Gastroesophageal sphincter (tissue), 4 donors: ENCODE measurements around the gene PROKR1. TPM values are rescaled to one million over a fixed set of nuclear protein-coding genes. Genes with fewer than 3 reads are reported as not detected.

Experiments
- ATAC-seq: fragments of 150-250 bp; one replicate; pipeline ENCODE4 v1.9.1; 2016; ENCODE audit warnings: mild to moderate bottlenecking, moderate library complexity
- H3K27ac ChIP-seq, 4 donors: fragments of 200-600 bp; sonication (generic) in 3 of 4; 1 replicate in 3 of 4; 2 replicates in 1 of 4; pipeline ENCODE4 v1.5.1; 2016 to 2019
- H3K27me3 ChIP-seq: fragments of 200-600 bp; sonication (generic); one replicate; pipeline ENCODE4 v1.5.1; 2019
- H3K36me3 ChIP-seq, 2 donors: fragments of 200-600 bp; sonication (generic); one replicate each; pipeline ENCODE4 v1.5.1; 2019; ENCODE audit warnings: control low read depth in 1 of 2
- H3K4me1 ChIP-seq, 3 donors: fragments of 200-600 bp; sonication (generic); 1 replicate in 2 of 3; 2 replicates in 1 of 3; pipeline ENCODE4 v1.5.1; 2016 to 2019; ENCODE audit warnings: control low read depth in 2 of 3
- H3K4me3 ChIP-seq, 2 donors: fragments of 200-600 bp; sonication (generic); one replicate each; pipeline ENCODE4 v1.5.1; 2019; ENCODE audit warnings: mild to moderate bottlenecking in 1 of 2, moderate library complexity in 1 of 2
- H3K9me3 ChIP-seq, 3 donors: fragments of 200-600 bp; sonication (generic); one replicate each; pipeline ENCODE4 v1.5.1; 2017 to 2019; ENCODE audit warnings: control low read depth in 2 of 3
- EP300 ChIP-seq: sonication (generic); formaldehyde crosslinking; IDR thresholded peaks from one replicate; pipeline ENCODE4 v1.6.1; 2017; ENCODE audit warnings: antibody characterized with exemption, mild to moderate bottlenecking
- POLR2A ChIP-seq, 2 donors: fragments of 450-650 bp; IDR thresholded peaks; one replicate each; pipeline ENCODE4 v1.6.1; 2017; ENCODE audit warnings: antibody characterized with exemption in 2 of 2, mild to moderate bottlenecking in 2 of 2, moderate library complexity in 1 of 2
- POLR2AphosphoS5 ChIP-seq: sonication (generic); formaldehyde crosslinking; IDR thresholded peaks from one replicate; pipeline ENCODE4 v1.6.1; 2017; ENCODE audit warnings: antibody characterized with exemption
- WGBS, 2 donors: methylation state at CpG; one replicate each; pipeline ENCODE4 v1.1.5; 2018; ENCODE audit warnings: low coverage in 1 of 2; 5-methylcytosine and 5-hydroxymethylcytosine counted together
- total RNA-seq, 4 donors: library from RNA; depleted of rRNA; stranded (reverse); fragments of >200 nt; gene quantifications; one replicate each; pipeline ENCODE4 v1.1.0, GENCODE V29; 2016
- TF ChIP-seq, protein P1 (sequence below), 4 experiments: fragments of 200-600 bp in 2 of 4; fragments of 450-650 bp in 2 of 4; sonication (generic) in 1 of 4; IDR thresholded peaks; one replicate each; pipeline ENCODE4 v1.5.1; 2017 to 2019; ENCODE audit warnings: antibody characterized with exemption in 4 of 4, mild to moderate bottlenecking in 2 of 4, moderate library complexity in 2 of 4

PROKR1 gene
- total RNA-seq, 4 donors from 2014 or later, result 0.08 to 0.27 TPM; not detected in 2

DNA sequence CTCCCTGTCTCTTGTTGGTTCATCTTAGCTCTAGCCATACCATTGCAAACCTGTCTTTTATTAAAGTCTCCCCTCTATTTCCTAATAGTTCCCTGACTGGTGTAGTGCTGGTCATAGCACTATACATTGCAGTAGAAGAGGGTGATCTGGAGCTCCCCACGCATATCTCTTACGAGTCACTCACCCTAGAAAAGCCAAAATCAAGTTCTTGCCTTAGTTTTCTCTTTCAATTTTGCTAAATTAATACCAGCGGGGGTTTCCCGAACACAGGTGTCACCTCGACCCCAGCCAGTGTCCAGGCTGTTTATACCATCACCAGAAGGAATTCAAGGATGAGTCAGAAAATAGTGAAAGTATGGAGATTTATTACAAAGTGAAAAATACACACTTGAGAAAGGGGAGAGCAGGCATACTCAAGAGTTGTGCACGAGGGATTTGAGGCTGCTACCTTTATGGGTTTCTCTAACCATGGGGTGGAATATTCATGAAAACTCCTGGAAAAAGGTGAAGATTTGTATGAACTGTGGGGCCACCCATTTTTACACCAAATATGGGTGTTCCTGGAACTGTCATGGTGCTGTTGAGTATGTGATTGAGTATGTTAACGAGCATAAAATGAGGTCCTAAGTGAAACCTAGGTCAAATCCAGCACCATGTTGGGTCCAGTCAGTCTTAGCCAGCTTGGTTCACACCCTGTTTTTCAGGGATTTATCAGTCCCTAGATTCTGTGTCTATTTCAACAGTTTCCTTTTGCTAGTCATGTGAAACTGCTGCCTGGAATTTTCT is 20.2 kb downstream of the PROKR1 start:
- no peak overlapping the region for H3K4me3 ChIP-seq
- H3K9me3 ChIP-seq, result no peaks in the 10 kb centered on the region
- no peaks in the 10 kb centered on the region for H3K36me3 ChIP-seq
- no peak overlapping the region for H3K27ac ChIP-seq
- 75 to 79% methylated on average over 6 to 7 of the region's 7 CpGs for WGBS, 2 donors
- no peak for ATAC-seq
- TF ChIP-seq, protein P1, sequence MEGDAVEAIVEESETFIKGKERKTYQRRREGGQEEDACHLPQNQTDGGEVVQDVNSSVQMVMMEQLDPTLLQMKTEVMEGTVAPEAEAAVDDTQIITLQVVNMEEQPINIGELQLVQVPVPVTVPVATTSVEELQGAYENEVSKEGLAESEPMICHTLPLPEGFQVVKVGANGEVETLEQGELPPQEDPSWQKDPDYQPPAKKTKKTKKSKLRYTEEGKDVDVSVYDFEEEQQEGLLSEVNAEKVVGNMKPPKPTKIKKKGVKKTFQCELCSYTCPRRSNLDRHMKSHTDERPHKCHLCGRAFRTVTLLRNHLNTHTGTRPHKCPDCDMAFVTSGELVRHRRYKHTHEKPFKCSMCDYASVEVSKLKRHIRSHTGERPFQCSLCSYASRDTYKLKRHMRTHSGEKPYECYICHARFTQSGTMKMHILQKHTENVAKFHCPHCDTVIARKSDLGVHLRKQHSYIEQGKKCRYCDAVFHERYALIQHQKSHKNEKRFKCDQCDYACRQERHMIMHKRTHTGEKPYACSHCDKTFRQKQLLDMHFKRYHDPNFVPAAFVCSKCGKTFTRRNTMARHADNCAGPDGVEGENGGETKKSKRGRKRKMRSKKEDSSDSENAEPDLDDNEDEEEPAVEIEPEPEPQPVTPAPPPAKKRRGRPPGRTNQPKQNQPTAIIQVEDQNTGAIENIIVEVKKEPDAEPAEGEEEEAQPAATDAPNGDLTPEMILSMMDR (IDR thresholded peaks at IDR 0.05), result no peak
- TF ChIP-seq EP300 (no peak), POLR2AphosphoS5 (no peak), POLR2A (IDR thresholded peaks at IDR 0.05) (no peak)
- H3K27me3 ChIP-seq, result peaks cover 18% of the 10 kb centered on the region
- no peaks in the 10 kb centered on the region for H3K4me1 ChIP-seq

DNA sequence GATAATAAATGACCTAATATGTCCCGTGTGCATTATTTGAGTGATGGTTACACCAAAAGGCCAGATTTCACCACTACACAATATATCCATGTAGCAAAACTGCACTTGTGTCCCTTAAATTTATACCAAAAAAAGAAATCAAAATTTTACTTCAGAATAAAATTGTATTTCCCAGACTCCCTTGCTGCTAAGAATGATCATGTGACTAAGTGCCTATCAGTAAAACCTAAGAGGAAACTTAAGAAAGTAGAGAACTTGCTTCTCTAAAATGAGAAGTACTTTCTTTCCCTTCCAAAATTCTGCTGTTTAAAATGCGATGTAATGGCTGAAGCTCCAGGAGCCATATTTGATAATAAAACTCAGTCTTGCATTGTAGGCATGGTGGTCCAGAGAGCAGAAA is 24.0 kb downstream of the PROKR1 start:
- 92 to 98% methylated on average over 2 of the region's 2 CpGs for WGBS, 2 donors
- Histone ChIP-seq H3K4me3 (no peak overlapping the region), H3K27ac (no peak overlapping the region), H3K9me3 (no peaks in the 10 kb centered on the region), H3K36me3 (no peaks in the 10 kb centered on the region), H3K4me1 (no peaks in the 10 kb centered on the region), H3K27me3 (peaks cover 10% of the 10 kb centered on the region)
- no peak for ATAC-seq
- TF ChIP-seq POLR2A (IDR thresholded peaks at IDR 0.05), result no peak
- TF ChIP-seq EP300, result no peak
- no peak for TF ChIP-seq POLR2AphosphoS5
- TF ChIP-seq, protein P1 (IDR thresholded peaks at IDR 0.05), result no peak

DNA sequence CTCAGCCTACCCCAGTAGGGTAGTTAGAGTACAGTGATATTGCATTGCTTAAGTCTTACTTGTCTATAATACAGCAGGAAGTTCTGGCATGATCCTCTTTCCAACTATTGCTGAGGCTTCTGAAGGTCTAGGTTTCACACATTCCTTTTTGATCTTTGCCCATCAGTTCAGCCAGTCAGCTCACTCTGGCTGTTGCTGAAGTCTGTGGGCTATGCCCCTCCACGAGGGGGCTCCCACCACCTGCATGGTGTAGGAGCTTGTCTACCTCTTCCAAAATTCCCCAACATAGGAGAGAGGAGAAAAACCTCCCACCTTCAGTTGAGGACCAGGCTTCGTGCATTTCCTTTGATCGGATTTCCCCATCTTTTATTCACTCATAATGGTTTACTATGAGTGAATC is 26.3 kb downstream of the PROKR1 start:
- Histone ChIP-seq H3K27ac (no peak overlapping the region), H3K4me1 (no peaks in the 10 kb centered on the region), H3K27me3 (peaks cover 3% of the 10 kb centered on the region), H3K4me3 (no peak overlapping the region), H3K36me3 (no peaks in the 10 kb centered on the region), H3K9me3 (no peaks in the 10 kb centered on the region)
- TF ChIP-seq POLR2A (IDR thresholded peaks at IDR 0.05) (no peak), POLR2AphosphoS5 (no peak), EP300 (no peak)
- TF ChIP-seq, protein P1 (IDR thresholded peaks at IDR 0.05), result no peak
- 71% methylated on average over 3 of the region's 3 CpGs; no CpG with 5 or more reads in 1 of the 2 donors for WGBS, 2 donors
- no peak for ATAC-seq

DNA sequence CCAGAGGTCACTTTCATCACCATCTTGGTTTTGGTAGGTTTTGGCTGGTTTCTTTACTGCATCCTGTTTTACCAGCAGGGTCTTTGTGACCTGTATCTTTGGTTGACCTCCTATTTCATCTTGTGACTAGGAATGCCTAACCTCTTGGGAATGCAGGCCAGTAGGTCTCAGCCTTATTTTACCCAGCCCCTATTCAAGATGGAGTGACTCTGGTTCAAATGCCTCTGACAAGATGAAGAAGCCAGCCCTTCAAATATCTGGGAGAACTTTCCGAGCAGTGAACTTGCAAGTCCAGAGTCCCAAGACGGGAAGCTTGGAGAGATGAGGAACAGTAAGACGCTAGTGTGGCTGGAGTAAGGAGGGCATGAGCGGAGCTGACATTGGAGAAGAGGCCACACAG is 28.6 kb downstream of the PROKR1 start:
- no peaks in the 10 kb centered on the region for H3K4me1 ChIP-seq
- H3K36me3 ChIP-seq, result no peaks in the 10 kb centered on the region
- peaks cover 0 to 8% (median 0%) of the 10 kb centered on the region in 3 donors for H3K9me3 ChIP-seq
- TF ChIP-seq POLR2AphosphoS5, result no peak
- TF ChIP-seq POLR2A (IDR thresholded peaks at IDR 0.05), result no peak
- TF ChIP-seq, protein P1 (IDR thresholded peaks at IDR 0.05), result no peak
- no peak for TF ChIP-seq EP300
- peaks cover 3% of the 10 kb centered on the region for H3K27me3 ChIP-seq
- 80 to 88% methylated on average over 2 to 4 of the region's 4 CpGs for WGBS, 2 donors
- ATAC-seq, result no peak
- H3K27ac ChIP-seq, result no peak overlapping the region
- no peak overlapping the region for H3K4me3 ChIP-seq

DNA sequence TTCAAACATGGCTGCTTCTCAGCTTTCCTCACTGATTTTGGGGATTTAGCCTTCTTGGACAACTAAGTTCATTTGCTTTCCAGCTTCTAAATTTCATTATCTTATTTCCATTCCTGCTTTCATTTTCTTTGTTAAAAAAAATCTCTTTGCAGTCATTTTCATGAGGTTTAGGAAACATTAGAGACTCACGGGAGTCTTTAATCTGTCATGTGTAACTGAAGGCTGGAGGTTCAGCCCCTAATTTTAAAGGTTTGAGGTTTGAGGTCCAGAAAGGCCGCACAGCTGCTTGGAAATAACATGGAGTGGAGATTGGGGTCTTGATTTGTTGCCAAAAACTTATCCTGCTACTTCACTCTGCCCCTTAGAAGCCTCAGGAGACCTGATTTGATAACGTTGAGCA is 30.3 kb downstream of the PROKR1 start:
- no peaks in the 10 kb centered on the region for H3K36me3 ChIP-seq
- H3K4me3 ChIP-seq, result no peak overlapping the region
- H3K4me1 ChIP-seq, result no peaks in the 10 kb centered on the region
- no peak for ATAC-seq
- peaks cover 0 to 8% (median 0%) of the 10 kb centered on the region in 3 donors for H3K9me3 ChIP-seq
- 84 to 89% methylated on average over 2 to 3 of the region's 3 CpGs for WGBS, 2 donors
- no peak for TF ChIP-seq POLR2A (IDR thresholded peaks at IDR 0.05)
- no peak for TF ChIP-seq EP300
- no peak for TF ChIP-seq POLR2AphosphoS5
- TF ChIP-seq, protein P1 (IDR thresholded peaks at IDR 0.05), result no peak
- H3K27ac ChIP-seq, result no peak overlapping the region
- H3K27me3 ChIP-seq, result peaks cover 3% of the 10 kb centered on the region
